ENCODE results near the gene C14orf132.

GRCh38 chr14:96129128-96129736 lies 90.1 kb downstream of the C14orf132 start:
- TF ChIP-seq CTCF (IDR thresholded peaks at IDR 0.05; ENCODE audit: insufficient read depth, low read depth, low read length): no peak
- TF ChIP-seq EZH2 (IDR thresholded peaks at IDR 0.05; ENCODE audit: insufficient read depth, low read length): no peak

All from astrocyte (in vitro differentiated cells and primary cell).